ENCODE results near the gene CAMTA1. TPM values are rescaled to one million over a fixed set of nuclear protein-coding genes. Genes with fewer than 3 reads are reported as not detected.

Gene CAMTA1
- total and polyA plus RNA-seq, 4 donors = 48.1 to 140 (median 52.3) TPM

- DNase-seq (peak in 2 of 3 donors; percentile 32 to 34), ATAC-seq (ENCODE audit: insufficient read depth, low FRiP score) (no peak)
- H3K27ac ChIP-seq (ENCODE audit: low read depth in 1 of 2, low read length in 1 of 2) = no peak overlapping the region
- H3K36me3 ChIP-seq (ENCODE audit: control insufficient read depth in 4 of 4, insufficient read depth in 4 of 4, low read length in 4 of 4) = peaks cover 0 to 3% (median 0%) of the 10 kb centered on the region in 4 donors
- H3K4me1 ChIP-seq (ENCODE audit: control insufficient read depth in 5 of 5, insufficient read depth in 5 of 5, low read length in 5 of 5) = peaks cover 0 to 21% (median 0%) of the 10 kb centered on the region in 5 donors
- no peaks in the 10 kb centered on the region for H3K9me3 ChIP-seq (ENCODE audit: control insufficient read depth in 4 of 4, insufficient read depth in 3 of 4, low read length in 3 of 4)
- no peaks in the 10 kb centered on the region for H3K27me3 ChIP-seq (ENCODE audit: control insufficient read depth in 3 of 3, insufficient read depth in 3 of 3, low read length in 2 of 3)
- H3K4me3 ChIP-seq = no peak overlapping the region
- H3K9ac ChIP-seq (ENCODE audit: insufficient read depth in 1 of 2, low read length in 2 of 2) = no peak overlapping the region
- no peak for TF ChIP-seq CTCF (IDR thresholded peaks at IDR 0.05; ENCODE audit: control extremely low read depth, extremely low read depth)
- 0 to 98% methylated on average over 1 of the region's 1 CpG for WGBS, 2 donors
Observed at GRCh38 chr1:7755448-7755847, 970.2 kb downstream of the CAMTA1 start.

- Histone ChIP-seq H3K27me3 (ENCODE audit: control insufficient read depth in 3 of 3, insufficient read depth in 3 of 3, low read length in 2 of 3) (no peaks in the 10 kb centered on the region), H3K4me3 (no peak overlapping the region), H3K4me1 (ENCODE audit: control insufficient read depth in 5 of 5, insufficient read depth in 5 of 5, low read length in 5 of 5) (no peaks in the 10 kb centered on the region), H3K36me3 (ENCODE audit: control insufficient read depth in 4 of 4, insufficient read depth in 4 of 4, low read length in 4 of 4) (peaks cover 0 to 2% (median 0%) of the 10 kb centered on the region in 4 donors), H3K9ac (ENCODE audit: insufficient read depth in 1 of 2, low read length in 2 of 2) (no peak overlapping the region), H3K9me3 (ENCODE audit: control insufficient read depth in 4 of 4, insufficient read depth in 3 of 4, low read length in 3 of 4) (no peaks in the 10 kb centered on the region), H3K27ac (ENCODE audit: low read depth in 1 of 2, low read length in 1 of 2) (no peak overlapping the region)
- WGBS, 2 donors = 65 to 73% methylated on average over 6 of the region's 6 CpGs
- no peak for TF ChIP-seq CTCF (IDR thresholded peaks at IDR 0.05; ENCODE audit: control extremely low read depth, extremely low read depth)
- DNase-seq (peak in 1 of 3 donors; percentile 38), ATAC-seq (ENCODE audit: insufficient read depth, low FRiP score) (no peak)
Observed at GRCh38 chr1:7760245-7760644, 975.0 kb downstream of the CAMTA1 start.

GRCh38 chr1:7761103-7761502 lies 975.8 kb downstream of the CAMTA1 start:
- WGBS, 2 donors = 78 to 84% methylated on average over 3 of the region's 3 CpGs
- peak overlapping the region in 1 of 2 donors; percentile 60 for H3K27ac ChIP-seq (ENCODE audit: low read depth in 1 of 2, low read length in 1 of 2)

More at GRCh38 chr1:7761103-7761502, 975.8 kb downstream of the CAMTA1 start:
- DNase-seq (no peak), ATAC-seq (ENCODE audit: insufficient read depth, low FRiP score) (no peak)
- H3K27me3 ChIP-seq (ENCODE audit: control insufficient read depth in 3 of 3, insufficient read depth in 3 of 3, low read length in 2 of 3) = no peaks in the 10 kb centered on the region
- TF ChIP-seq CTCF (IDR thresholded peaks at IDR 0.05; ENCODE audit: control extremely low read depth, extremely low read depth) = no peak
- no peaks in the 10 kb centered on the region for H3K4me1 ChIP-seq (ENCODE audit: control insufficient read depth in 5 of 5, insufficient read depth in 5 of 5, low read length in 5 of 5)
- H3K9ac ChIP-seq (ENCODE audit: insufficient read depth in 1 of 2, low read length in 2 of 2) = no peak overlapping the region
- H3K9me3 ChIP-seq (ENCODE audit: control insufficient read depth in 4 of 4, insufficient read depth in 3 of 4, low read length in 3 of 4) = no peaks in the 10 kb centered on the region
- H3K36me3 ChIP-seq (ENCODE audit: control insufficient read depth in 4 of 4, insufficient read depth in 4 of 4, low read length in 4 of 4) = no peaks in the 10 kb centered on the region
- H3K4me3 ChIP-seq = no peak overlapping the region

All from lung (tissue), 12 donors.